ENCODE results near the gene KRT3. TPM values are rescaled to one million over a fixed set of nuclear protein-coding genes. Genes with fewer than 3 reads are reported as not detected.

The KRT3 gene
- total and polyA plus RNA-seq, 2 donors (not counting 1 experiment from before 2014, with no cell fraction given) = not detected

- no peaks in the 10 kb centered on the region for H3K9me3 Mint-ChIP-seq (ENCODE audit: insufficient read depth)
- Histone ChIP-seq H3K36me3 (replicated peaks in 1 of 2; ENCODE audit: control extremely low read depth in 1 of 2, control insufficient read depth in 1 of 2, extremely low read depth in 1 of 2, insufficient read depth in 2 of 2, low read length in 1 of 2) (no peaks in the 10 kb centered on the region), H3K79me2 (ENCODE audit: control insufficient read depth, insufficient read depth, low read length) (no peaks in the 10 kb centered on the region), H3K4me3 (ENCODE audit: control extremely low read depth in 1 of 5, extremely low read depth in 1 of 5, insufficient read depth in 1 of 5, low read depth in 2 of 5, low read length in 4 of 5) (no peak overlapping the region), H3K27ac (ENCODE audit: low read length in 2 of 2) (no peak overlapping the region), H3K9me3 (ENCODE audit: control extremely low read depth in 1 of 3, control insufficient read depth in 2 of 3, insufficient read depth in 1 of 3, low read length in 2 of 3) (no peaks in the 10 kb centered on the region), H4K20me1 (ENCODE audit: control insufficient read depth, insufficient read depth, low read length, poor library complexity, severe bottlenecking) (no peaks in the 10 kb centered on the region), H2AFZ (ENCODE audit: insufficient read depth, low read depth, low read length, poor library complexity, severe bottlenecking) (no peak overlapping the region), H3K4me2 (replicated peaks; ENCODE audit: low read depth, low read length, poor library complexity, severe bottlenecking) (no peak overlapping the region), H3K4me1 (ENCODE audit: control insufficient read depth in 2 of 2, insufficient read depth in 2 of 2, low read length in 2 of 2) (no peaks in the 10 kb centered on the region), H3K9ac (ENCODE audit: low read length) (no peak overlapping the region), H3K27me3 (replicated peaks in 1 of 4; ENCODE audit: control extremely low read depth in 1 of 4, control insufficient read depth in 3 of 4, insufficient read depth in 4 of 4, low read length in 3 of 4) (peaks cover 0 to 5% (median 2%) of the 10 kb centered on the region in 4 experiments)
- H3K4me3 Mint-ChIP-seq = no peak overlapping the region
- H3K4me1 Mint-ChIP-seq = no peaks in the 10 kb centered on the region
- POLR2A ChIA-PET = no interaction called here
- ATAC-seq (ENCODE audit: low read depth) (no peak), DNase-seq (no peak)
- CTCF ChIA-PET = no interaction called here
- 49% methylated on average over 7 of the region's 7 CpGs for WGBS (ENCODE audit: insufficient coverage)
- no peak overlapping the region for H3K27ac Mint-ChIP-seq
- TF ChIP-seq EZH2 (IDR thresholded peaks at IDR 0.05; ENCODE audit: borderline replicate concordance, insufficient read depth, low read depth, low read length, poor library complexity, severe bottlenecking) (no peak), CTCF (IDR thresholded peaks at IDR 0.05) (no peak)
- intact Hi-C loops (cut with micrococcal nuclease) = no loop called here
- peaks cover 34% of the 10 kb centered on the region for H3K27me3 Mint-ChIP-seq
Measured at GRCh38 chr12:52798671-52799504, 3.0 kb upstream of the KRT3 start.

DNA sequence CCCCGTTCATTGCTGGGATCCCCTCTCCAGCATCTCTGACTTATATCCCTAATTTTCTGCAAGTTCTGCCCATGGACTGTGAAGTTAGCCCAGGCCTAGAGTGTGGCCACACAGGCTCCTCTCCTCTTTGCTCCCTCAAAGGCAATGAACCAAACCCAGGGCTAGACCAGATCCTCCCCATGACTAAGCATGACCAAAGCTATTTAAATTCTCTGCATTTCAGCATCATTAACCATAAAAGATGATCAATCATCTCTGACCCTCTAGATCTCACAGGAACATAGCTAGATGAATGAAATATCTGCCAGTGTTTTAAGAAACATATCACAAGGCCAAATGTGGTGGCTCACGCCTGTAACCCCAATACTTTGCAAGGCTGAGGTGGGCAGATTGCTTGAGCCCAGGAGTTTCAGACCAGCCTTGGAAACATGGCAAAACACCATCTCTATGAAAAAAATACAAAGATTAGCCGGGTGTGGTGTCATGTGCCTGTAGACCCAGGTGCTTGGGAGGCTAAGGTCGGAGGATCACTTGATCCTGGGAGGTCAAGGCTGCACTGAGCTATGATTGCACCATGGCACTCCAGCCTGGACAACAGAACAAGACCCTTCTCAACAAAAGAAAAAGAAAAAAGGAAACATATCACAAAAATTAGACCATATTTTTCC is 2.2 kb upstream of the KRT3 start:
- H3K4me3 ChIP-seq (ENCODE audit: control extremely low read depth in 1 of 5, extremely low read depth in 1 of 5, insufficient read depth in 1 of 5, low read depth in 2 of 5, low read length in 4 of 5) = no peak overlapping the region
- TF ChIP-seq EZH2 (IDR thresholded peaks at IDR 0.05; ENCODE audit: borderline replicate concordance, insufficient read depth, low read depth, low read length, poor library complexity, severe bottlenecking) (no peak), CTCF (IDR thresholded peaks at IDR 0.05) (no peak)
- no peaks in the 10 kb centered on the region for H3K79me2 ChIP-seq (ENCODE audit: control insufficient read depth, insufficient read depth, low read length)
- DNase-seq (no peak), ATAC-seq (ENCODE audit: low read depth) (no peak)
- H3K27ac ChIP-seq (ENCODE audit: low read length in 2 of 2) = no peak overlapping the region
- ChIA-PET CTCF (no interaction called here), POLR2A (no interaction called here)
- H3K4me2 ChIP-seq (replicated peaks; ENCODE audit: low read depth, low read length, poor library complexity, severe bottlenecking) = no peak overlapping the region
- no peak overlapping the region for H3K9ac ChIP-seq (ENCODE audit: low read length)
- peaks cover 32% of the 10 kb centered on the region for H3K27me3 Mint-ChIP-seq
- 80% methylated on average over 1 of the region's 4 CpGs for WGBS (ENCODE audit: insufficient coverage)
- H4K20me1 ChIP-seq (ENCODE audit: control insufficient read depth, insufficient read depth, low read length, poor library complexity, severe bottlenecking) = no peaks in the 10 kb centered on the region
- H3K9me3 ChIP-seq (ENCODE audit: control extremely low read depth in 1 of 3, control insufficient read depth in 2 of 3, insufficient read depth in 1 of 3, low read length in 2 of 3) = no peaks in the 10 kb centered on the region
- no peaks in the 10 kb centered on the region for H3K36me3 ChIP-seq (replicated peaks in 1 of 2; ENCODE audit: control extremely low read depth in 1 of 2, control insufficient read depth in 1 of 2, extremely low read depth in 1 of 2, insufficient read depth in 2 of 2, low read length in 1 of 2)
- H3K9me3 Mint-ChIP-seq (ENCODE audit: insufficient read depth) = no peaks in the 10 kb centered on the region
- peaks cover 0 to 5% (median 2%) of the 10 kb centered on the region in 4 experiments for H3K27me3 ChIP-seq (replicated peaks in 1 of 4; ENCODE audit: control extremely low read depth in 1 of 4, control insufficient read depth in 3 of 4, insufficient read depth in 4 of 4, low read length in 3 of 4)
- no peak overlapping the region for H3K27ac Mint-ChIP-seq
- H3K4me1 Mint-ChIP-seq = no peaks in the 10 kb centered on the region
- no peaks in the 10 kb centered on the region for H3K4me1 ChIP-seq (ENCODE audit: control insufficient read depth in 2 of 2, insufficient read depth in 2 of 2, low read length in 2 of 2)
- no peak overlapping the region for H3K4me3 Mint-ChIP-seq
- H2AFZ ChIP-seq (ENCODE audit: insufficient read depth, low read depth, low read length, poor library complexity, severe bottlenecking) = no peak overlapping the region
- intact Hi-C loops (cut with micrococcal nuclease) = no loop called here
